Calu3 (cell line): ENCODE measurements around the gene SLC4A2. TPM values are rescaled to one million over a fixed set of nuclear protein-coding genes. Genes with fewer than 3 reads are reported as not detected.

ENCODE experiments used
- BruUV-seq: library from RNA; stranded (reverse); fragments of 400-500 nt; replicated peaks from 2 replicates; lab custom pipeline; 2021; lab: Mats Ljungman, UMichigan
- CTCF ChIA-PET: fragments of 300-600 bp; sonication (Branson Sonifier 250); formaldehyde crosslinking; loops from one replicate; lab custom pipeline; 2022; ENCODE audit warnings: antibody characterized with exemption; lab: Charles Lee
- DNase-seq: peaks from one replicate; pipeline ENCODE4 v3.0.0; 2022
- H3K27ac Mint-ChIP-seq: one replicate; pipeline ENCODE4 v1.8.0; 2022; ENCODE audit warnings: mixed read lengths; ENCODE audit not compliant: unreplicated experiment
- H3K27me3 Mint-ChIP-seq: one replicate; pipeline ENCODE4 v1.8.0; 2022; ENCODE audit warnings: mixed read lengths; ENCODE audit not compliant: unreplicated experiment
- H3K36me3 Mint-ChIP-seq: one replicate; pipeline ENCODE4 v1.8.0; 2022; ENCODE audit warnings: mild to moderate bottlenecking, moderate library complexity, mixed read lengths; ENCODE audit not compliant: insufficient read depth, unreplicated experiment
- H3K4me1 Mint-ChIP-seq: one replicate; pipeline ENCODE4 v1.8.0; 2022; ENCODE audit warnings: mild to moderate bottlenecking, low read depth, mixed read lengths; ENCODE audit not compliant: unreplicated experiment
- H3K4me3 Mint-ChIP-seq: one replicate; pipeline ENCODE4 v1.8.0; 2022; ENCODE audit warnings: mild to moderate bottlenecking, low read depth, moderate library complexity, mixed read lengths; ENCODE audit not compliant: unreplicated experiment
- H3K9me3 Mint-ChIP-seq: one replicate; pipeline ENCODE4 v1.8.0; 2022; ENCODE audit warnings: low read depth, mixed read lengths; ENCODE audit not compliant: unreplicated experiment
- CTCF ChIP-seq: fragments of 200-600 bp; IDR thresholded peaks from one replicate; pipeline ENCODE4 v1.8.0; 2022; ENCODE audit warnings: antibody characterized with exemption; ENCODE audit not compliant: unreplicated experiment
- intact Hi-C: fragments of 100-400 bp; cut with micrococcal nuclease; formaldehyde crosslinking; loops from one replicate; pipeline ENCODE4 v1.10.0; 2022; ENCODE audit not compliant: unreplicated experiment
- total RNA-seq: library from RNA; stranded (reverse); gene quantifications from 2 replicates; pipeline ENCODE4 v1.2.3, GENCODE V29; 2022

The SLC4A2 gene
- total RNA-seq, 1 experiment from 2014 or later, result 209 TPM

DNA sequence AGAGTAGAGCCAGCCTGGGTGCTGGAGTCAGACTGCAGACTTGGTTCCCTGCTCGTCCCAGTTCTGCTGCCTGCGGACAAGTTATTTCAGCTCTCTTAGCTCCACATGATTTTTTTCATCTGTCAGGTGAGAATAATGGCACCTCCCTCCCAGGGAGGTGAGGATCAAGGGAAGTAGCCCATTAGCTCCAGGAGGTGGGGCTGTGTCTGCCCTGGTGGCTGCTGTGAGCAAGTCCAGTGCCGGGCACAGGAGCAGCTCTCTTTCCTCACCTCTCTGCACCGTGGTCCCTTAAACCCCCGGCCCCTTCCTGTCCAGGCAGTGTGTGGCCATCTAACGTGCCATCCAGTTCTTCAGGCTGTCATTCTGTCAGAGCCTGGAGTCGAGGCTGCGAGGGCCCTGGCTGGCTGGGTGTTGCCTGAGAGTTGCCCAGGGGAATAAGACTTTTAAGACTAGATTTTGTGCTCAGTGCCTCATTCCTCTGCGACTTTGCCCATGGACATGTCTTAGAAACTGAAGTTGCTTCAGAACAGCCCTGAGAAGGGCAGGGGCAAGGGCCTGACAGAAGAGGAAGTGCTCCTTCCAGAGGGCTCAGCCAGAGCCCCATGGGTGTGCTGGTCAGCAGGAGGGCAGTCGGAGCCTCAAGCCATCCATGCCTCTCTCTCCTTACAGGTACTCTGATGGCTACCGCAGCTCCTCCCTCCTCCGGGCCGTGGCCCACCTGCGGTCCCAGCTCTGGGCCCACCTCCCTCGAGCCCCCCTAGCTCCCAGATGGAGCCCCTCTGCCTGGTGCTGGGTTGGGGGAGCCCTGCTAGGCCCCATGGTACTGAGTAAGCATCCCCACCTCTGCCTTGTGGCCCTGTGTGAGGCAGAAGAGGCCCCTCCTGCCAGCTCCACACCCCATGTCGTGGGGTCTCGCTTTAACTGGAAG is 26.2 kb upstream of the SLC4A2 start:
- Mint-ChIP-seq H3K27me3 (no peaks in the 10 kb centered on the region), H3K27ac (no peak overlapping the region), H3K4me1 (peaks cover 16% of the 10 kb centered on the region), H3K4me3 (no peak overlapping the region), H3K36me3 (peaks cover 13% of the 10 kb centered on the region), H3K9me3 (no peaks in the 10 kb centered on the region)
- CTCF ChIA-PET, result no interaction called here
- no TSS peak for BruUV-seq
- peak; percentile 14 for TF ChIP-seq CTCF
- no peak for DNase-seq
- intact Hi-C loops, result no loop called here

GRCh38 chr7:151033864-151034249 is 25.5 kb upstream of the SLC4A2 start:
- H3K9me3 Mint-ChIP-seq, result no peaks in the 10 kb centered on the region
- no peaks in the 10 kb centered on the region for H3K27me3 Mint-ChIP-seq
- TF ChIP-seq CTCF, result no peak
- peaks cover 14% of the 10 kb centered on the region for H3K4me1 Mint-ChIP-seq
- DNase-seq, result no peak
- H3K36me3 Mint-ChIP-seq, result peaks cover 7% of the 10 kb centered on the region
- H3K27ac Mint-ChIP-seq, result no peak overlapping the region
- no peak overlapping the region for H3K4me3 Mint-ChIP-seq
- intact Hi-C loops, result no loop called here
- no TSS peak for BruUV-seq
- CTCF ChIA-PET, result no interaction called here

- H3K4me1 Mint-ChIP-seq, result peaks cover 14% of the 10 kb centered on the region
- intact Hi-C loops, result no loop called here
- H3K9me3 Mint-ChIP-seq, result no peaks in the 10 kb centered on the region
- H3K27me3 Mint-ChIP-seq, result no peaks in the 10 kb centered on the region
- no peak for TF ChIP-seq CTCF
- H3K36me3 Mint-ChIP-seq, result peaks cover 9% of the 10 kb centered on the region
- DNase-seq, result no peak
- BruUV-seq, result no TSS peak
- H3K27ac Mint-ChIP-seq, result no peak overlapping the region
- CTCF ChIA-PET, result no interaction called here
- no peak overlapping the region for H3K4me3 Mint-ChIP-seq
Measured at GRCh38 chr7:151034312-151035025, 24.9 kb upstream of the SLC4A2 start.

- no peaks in the 10 kb centered on the region for H3K9me3 Mint-ChIP-seq
- no peak overlapping the region for H3K27ac Mint-ChIP-seq
- intact Hi-C loops, result no loop called here
- no peak for TF ChIP-seq CTCF
- CTCF ChIA-PET, result no interaction called here
- no peak for DNase-seq
- H3K36me3 Mint-ChIP-seq, result peaks cover 16% of the 10 kb centered on the region
- no peak overlapping the region for H3K4me3 Mint-ChIP-seq
- H3K4me1 Mint-ChIP-seq, result peaks cover 17% of the 10 kb centered on the region
- BruUV-seq, result no TSS peak
- no peaks in the 10 kb centered on the region for H3K27me3 Mint-ChIP-seq
Measured at GRCh38 chr7:151035026-151035717, 24.2 kb upstream of the SLC4A2 start.
